Endothelial cell of umbilical vein (primary cell): ENCODE data around the gene CMSS1. TPM values are rescaled to one million over a fixed set of nuclear protein-coding genes. Genes with fewer than 3 reads are reported as not detected.

Experiments
- BruUV-seq: library from RNA; stranded (reverse); fragments of 400-500 nt; replicated peaks from 2 replicates; lab custom pipeline; 2021; lab: Mats Ljungman, UMichigan
- CTCF ChIA-PET: fragments of 300-600, 350-600 bp; sonication (Branson Sonifier 250); formaldehyde crosslinking; loops from one replicate; lab custom pipeline; 2021; ENCODE audit warnings: antibody characterized with exemption, inconsistent platforms; lab: Charles Lee
- POLR2A ChIA-PET: fragments of 300-600, 350-600 bp; sonication (Branson Sonifier 250); formaldehyde crosslinking; loops from one replicate; lab custom pipeline; 2021; ENCODE audit warnings: antibody characterized with exemption, inconsistent platforms; lab: Charles Lee
- DNase-seq: peaks from one replicate; pipeline ENCODE4 v3.0.0-alpha.2; 2011; ENCODE audit warnings: low read depth, low spot score
- FAIRE-seq: peaks from 2 replicates; lab custom pipeline; 2011; peaks lifted over from hg19 to GRCh38; lab: Jason Lieb, UNC
- H2AFZ ChIP-seq: 2 replicates; pipeline ENCODE4 v1.6.0; 2012; ENCODE audit warnings: low read depth, low read length, control low read depth, inconsistent platforms
- H3K27ac ChIP-seq: 2 replicates; pipeline ENCODE4 v1.5.1; 2011; ENCODE audit warnings: low read depth, mild to moderate bottlenecking, control low read depth, low read length, moderate library complexity; ENCODE audit not compliant: insufficient read depth
- H3K27me3 ChIP-seq, 2 experiments: 2 replicates each; pipeline versions ENCODE4 v1.6.0 to v1.6.1; 2011; ENCODE audit warnings: low read length in 2 of 2, mixed read lengths in 1 of 2; ENCODE audit not compliant: control insufficient read depth in 2 of 2, insufficient read depth in 2 of 2
- H3K36me3 ChIP-seq, 2 experiments: 2 replicates in 1 of 2; 3 replicates in 1 of 2; pipeline ENCODE4 v1.5.1; 2011; ENCODE audit warnings: low read length in 2 of 2, mild to moderate bottlenecking in 1 of 2, moderate library complexity in 1 of 2; ENCODE audit not compliant: control insufficient read depth in 2 of 2, insufficient read depth in 2 of 2; ENCODE audit errors: extremely low read depth in 1 of 2
- H3K4me1 ChIP-seq: 3 replicates; pipeline ENCODE4 v1.5.1; 2011; ENCODE audit warnings: mild to moderate bottlenecking, low read length; ENCODE audit not compliant: control insufficient read depth, insufficient read depth; ENCODE audit errors: extremely low read depth
- H3K4me2 ChIP-seq: 2 replicates; pipeline ENCODE4 v1.6.1; 2011; ENCODE audit warnings: low read length, control low read depth, mixed read lengths; ENCODE audit not compliant: insufficient read depth
- H3K4me3 ChIP-seq, 3 experiments: fragments of 200-600 bp in 1 of 3; sonication (generic), shearing (Covaris generic) in 1 of 3; replicated peaks in 1 of 3; 2 replicates each; pipeline ENCODE4 v1.5.1; 2011 to 2016; ENCODE audit warnings: control low read depth in 3 of 3, low read length in 3 of 3, mild to moderate bottlenecking in 2 of 3, inconsistent platforms in 1 of 3, low read depth in 1 of 3, moderate library complexity in 1 of 3; ENCODE audit not compliant: insufficient read depth in 1 of 3
- H3K79me2 ChIP-seq: 2 replicates; pipeline ENCODE4 v1.6.0; 2012; ENCODE audit warnings: low read length, inconsistent platforms; ENCODE audit not compliant: control insufficient read depth, insufficient read depth
- H3K9ac ChIP-seq: replicated peaks from 2 replicates; pipeline ENCODE3; 2011; ENCODE audit warnings: low read length, control low read depth; ENCODE audit not compliant: insufficient read depth; ENCODE audit errors: extremely low read depth
- H3K9me1 ChIP-seq: replicated peaks from 3 replicates; pipeline ENCODE4 v1.6.0; 2011; ENCODE audit warnings: mild to moderate bottlenecking, low read length; ENCODE audit not compliant: control insufficient read depth, insufficient read depth; ENCODE audit errors: extremely low read depth
- H3K9me3 ChIP-seq: replicated peaks from 2 replicates; pipeline ENCODE4 v1.5.1; 2012; ENCODE audit warnings: low read length, inconsistent platforms; ENCODE audit not compliant: control insufficient read depth, insufficient read depth
- H4K20me1 ChIP-seq: replicated peaks from 2 replicates; pipeline ENCODE3; 2011; ENCODE audit warnings: mild to moderate bottlenecking, low read length; ENCODE audit not compliant: control insufficient read depth, insufficient read depth; ENCODE audit errors: extremely low read depth
- EZH2 ChIP-seq: IDR thresholded peaks from 2 replicates; pipeline ENCODE4 v1.6.1; 2012; ENCODE audit warnings: borderline replicate concordance, low read depth, mild to moderate bottlenecking, moderate library complexity, low read length, inconsistent platforms; ENCODE audit not compliant: severe bottlenecking
- FOS ChIP-seq: IDR thresholded peaks from 2 replicates; pipeline ENCODE4 v1.6.1; 2011; ENCODE audit warnings: mild to moderate bottlenecking, low read length, moderate library complexity, borderline replicate concordance; ENCODE audit not compliant: insufficient read depth
- GATA2 ChIP-seq: IDR thresholded peaks from 2 replicates; pipeline ENCODE4 v1.7.0; 2011; ENCODE audit warnings: low read depth, mild to moderate bottlenecking, moderate library complexity, mixed read lengths, low read length; ENCODE audit not compliant: insufficient read length, insufficient read depth
- JUN ChIP-seq: IDR thresholded peaks from 2 replicates; pipeline ENCODE4 v1.6.1; 2011; ENCODE audit warnings: borderline replicate concordance, low read depth; ENCODE audit not compliant: insufficient read length, insufficient read depth
- MYC ChIP-seq: IDR thresholded peaks from one replicate; pipeline ENCODE4 v1.6.1; 2011; ENCODE audit warnings: mild to moderate bottlenecking, low read depth, low read length
- POLR2A ChIP-seq: IDR thresholded peaks from 2 replicates; pipeline ENCODE4 v1.6.1; 2012; ENCODE audit warnings: low read depth, mild to moderate bottlenecking, control low read depth, low read length
- POLR2AphosphoS5 ChIP-seq: IDR thresholded peaks from 2 replicates; pipeline ENCODE4 v1.6.1; 2012; ENCODE audit warnings: low read depth, mild to moderate bottlenecking, control low read depth, low read length, moderate library complexity; ENCODE audit not compliant: insufficient read depth
- dilution Hi-C: fragments of 300-500 bp; cut with MboI; formaldehyde crosslinking; loops from one replicate; pipeline ENCODE4 v1.15.0; 2019; ENCODE audit warnings: low sequenced_read_pairs; ENCODE audit not compliant: extremely low pct_ligation_motif_present
- intact Hi-C: fragments of 100-400 bp; cut with micrococcal nuclease; formaldehyde crosslinking; loops from one replicate; pipeline ENCODE4 v1.10.0; 2022
- polyA plus RNA-seq, 4 experiments: library from polyadenylated mRNA; depleted of rRNA in 3 of 4; stranded (reverse) in 3 of 4; unstranded in 1 of 4; fragments of >200 nt; gene quantifications; 2 replicates each; pipeline versions ENCODE4 v1.2.1 to v1.2.3, GENCODE V29; 2011 to 2012; ENCODE audit warnings: missing spikeins in 1 of 4
- total RNA-seq: library from RNA; stranded (reverse); gene quantifications from 2 replicates; pipeline ENCODE4 v1.2.3, GENCODE V29; 2021
- TF ChIP-seq, protein P1 (sequence below), 2 donors: IDR thresholded peaks; 1 replicate in 1 of 2; 2 replicates in 1 of 2; pipeline ENCODE4 v1.5.1; 2011; ENCODE audit warnings: low read length in 2 of 2, mild to moderate bottlenecking in 2 of 2, moderate library complexity in 2 of 2, control low read depth in 1 of 2, inconsistent platforms in 1 of 2, low read depth in 1 of 2; ENCODE audit not compliant: insufficient read depth in 1 of 2; ENCODE audit errors: extremely low read depth in 1 of 2
- TF ChIP-seq, protein P2 (sequence below): IDR thresholded peaks from 2 replicates; pipeline ENCODE4 v1.6.1; 2011; ENCODE audit not compliant: insufficient read depth, insufficient read length

The CMSS1 gene
- total and polyA plus RNA-seq, 2 donors (not counting 3 experiments of a cell fraction or from before 2014, with no cell fraction given): 9.7 to 60.6 TPM

DNA sequence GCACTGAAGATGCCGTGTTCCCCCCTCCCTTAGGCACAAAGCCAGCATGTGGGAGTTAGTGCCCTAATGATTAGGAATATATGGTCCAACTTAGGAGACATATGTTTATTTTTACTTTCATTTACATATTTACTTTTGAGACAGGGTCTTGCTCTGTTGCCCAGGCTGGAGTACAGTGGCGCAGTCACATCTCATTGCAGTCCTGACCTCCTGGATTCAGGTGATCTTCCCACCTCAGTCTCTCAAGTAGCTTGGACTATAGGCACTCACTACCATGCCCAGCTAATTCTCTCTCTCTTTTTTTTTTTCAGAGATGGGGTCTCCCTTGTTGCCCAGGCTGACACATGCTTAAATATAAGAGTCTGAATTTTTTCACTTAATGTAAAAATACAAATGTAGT is 391.5 kb downstream of the CMSS1 start:
- dilution Hi-C loops (no loop called here), intact Hi-C loops (no loop called here)
- no peak overlapping the region for H3K9ac ChIP-seq
- no peaks in the 10 kb centered on the region for H3K9me3 ChIP-seq
- no peaks in the 10 kb centered on the region for H3K36me3 ChIP-seq
- H3K9me1 ChIP-seq: no peaks in the 10 kb centered on the region
- no peak overlapping the region for H3K4me2 ChIP-seq
- H4K20me1 ChIP-seq: no peaks in the 10 kb centered on the region
- FAIRE-seq (no peak), DNase-seq (no peak)
- H3K79me2 ChIP-seq: no peaks in the 10 kb centered on the region
- no peak for TF ChIP-seq EZH2
- TF ChIP-seq POLR2AphosphoS5: no peak
- TF ChIP-seq POLR2A: no peak
- TF ChIP-seq, protein P1, sequence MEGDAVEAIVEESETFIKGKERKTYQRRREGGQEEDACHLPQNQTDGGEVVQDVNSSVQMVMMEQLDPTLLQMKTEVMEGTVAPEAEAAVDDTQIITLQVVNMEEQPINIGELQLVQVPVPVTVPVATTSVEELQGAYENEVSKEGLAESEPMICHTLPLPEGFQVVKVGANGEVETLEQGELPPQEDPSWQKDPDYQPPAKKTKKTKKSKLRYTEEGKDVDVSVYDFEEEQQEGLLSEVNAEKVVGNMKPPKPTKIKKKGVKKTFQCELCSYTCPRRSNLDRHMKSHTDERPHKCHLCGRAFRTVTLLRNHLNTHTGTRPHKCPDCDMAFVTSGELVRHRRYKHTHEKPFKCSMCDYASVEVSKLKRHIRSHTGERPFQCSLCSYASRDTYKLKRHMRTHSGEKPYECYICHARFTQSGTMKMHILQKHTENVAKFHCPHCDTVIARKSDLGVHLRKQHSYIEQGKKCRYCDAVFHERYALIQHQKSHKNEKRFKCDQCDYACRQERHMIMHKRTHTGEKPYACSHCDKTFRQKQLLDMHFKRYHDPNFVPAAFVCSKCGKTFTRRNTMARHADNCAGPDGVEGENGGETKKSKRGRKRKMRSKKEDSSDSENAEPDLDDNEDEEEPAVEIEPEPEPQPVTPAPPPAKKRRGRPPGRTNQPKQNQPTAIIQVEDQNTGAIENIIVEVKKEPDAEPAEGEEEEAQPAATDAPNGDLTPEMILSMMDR (IDR thresholded peaks at IDR 0.05; ENCODE audit: extremely low read depth in 1 of 2, insufficient read depth in 1 of 2, low read depth in 1 of 2, low read length in 2 of 2): no peak
- TF ChIP-seq JUN: no peak
- TF ChIP-seq, protein P2, sequence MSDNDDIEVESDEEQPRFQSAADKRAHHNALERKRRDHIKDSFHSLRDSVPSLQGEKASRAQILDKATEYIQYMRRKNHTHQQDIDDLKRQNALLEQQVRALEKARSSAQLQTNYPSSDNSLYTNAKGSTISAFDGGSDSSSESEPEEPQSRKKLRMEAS: no peak
- TF ChIP-seq MYC: no peak
- no peak for TF ChIP-seq GATA2
- TF ChIP-seq FOS: no peak
- ChIA-PET POLR2A (no interaction called here), CTCF (no interaction called here)
- H3K27me3 ChIP-seq: no peaks in the 10 kb centered on the region
- BruUV-seq: no TSS peak
- no peak overlapping the region for H2AFZ ChIP-seq
- no peak overlapping the region for H3K27ac ChIP-seq
- H3K4me1 ChIP-seq: no peaks in the 10 kb centered on the region
- H3K4me3 ChIP-seq: no peak overlapping the region
